OCI-LY3 (cell line): ENCODE measurements around the gene C9orf153.
"Not testable (repeated sequence)": the region's sequence is repeated elsewhere in the genome, so short reads cannot be mapped to it uniquely, and the experiment has no call there.

Source experiments
- H2AFZ ChIP-seq: fragments of 200-600, 300-600 bp; shearing (Covaris generic); 2 replicates; pipeline ENCODE4 v1.6.0; 2014; ENCODE audit warnings: antibody characterized with exemption, low read depth, low read length
- H3K27ac ChIP-seq: fragments of 200-600, 300-600 bp; sonication (generic); 2 replicates; pipeline ENCODE4 v1.5.1; 2014; ENCODE audit warnings: mild to moderate bottlenecking, low read length, moderate library complexity, mixed read lengths
- H3K27me3 ChIP-seq: fragments of 200-600, 300-600 bp; sonication (generic); 2 replicates; pipeline ENCODE4 v1.6.1; 2014; ENCODE audit warnings: low read depth, low read length, mixed read lengths
- H3K36me3 ChIP-seq: fragments of 200-600, 300-600 bp; sonication (generic); replicated peaks from 2 replicates; pipeline ENCODE3; 2014; ENCODE audit warnings: low read depth, low read length, mixed read lengths
- H3K4me1 ChIP-seq: fragments of 300-600, 200-600 bp; sonication (generic); 2 replicates; pipeline ENCODE4 v1.6.1; 2014; ENCODE audit warnings: low read length, mixed read lengths
- H3K4me2 ChIP-seq: fragments of 200-600, 300-600 bp; sonication (generic); 2 replicates; pipeline ENCODE4 v1.6.1; 2014; ENCODE audit warnings: low read length, mixed read lengths
- H3K4me3 ChIP-seq: fragments of 300-600, 200-600 bp; sonication (generic); 2 replicates; pipeline ENCODE4 v1.5.1; 2014; ENCODE audit warnings: antibody characterized with exemption, mild to moderate bottlenecking, low read length, moderate library complexity
- H3K79me2 ChIP-seq: fragments of 300-600, 200-600 bp; shearing (Covaris generic); 2 replicates; pipeline ENCODE4 v1.6.1; 2014; ENCODE audit warnings: mild to moderate bottlenecking, low read length, mixed read lengths
- H3K9ac ChIP-seq: fragments of 300-600, 200-600 bp; shearing (Covaris generic); 2 replicates; pipeline ENCODE4 v1.6.0; 2014; ENCODE audit warnings: mild to moderate bottlenecking, low read length, moderate library complexity
- H3K9me3 ChIP-seq: fragments of 200-600, 300-600 bp; shearing (Covaris generic); 2 replicates; pipeline ENCODE4 v1.6.1; 2014; ENCODE audit warnings: low read length, mixed read lengths; ENCODE audit not compliant: insufficient read depth
- H4K20me1 ChIP-seq: fragments of 200-600, 300-600 bp; sonication (generic); 2 replicates; pipeline ENCODE4 v1.6.1; 2016; ENCODE audit warnings: low read length, mixed read lengths; ENCODE audit not compliant: insufficient read depth
- EZH2phosphoT487 ChIP-seq: fragments of 200-600 bp; shearing (Covaris generic); IDR thresholded peaks from 2 replicates; pipeline ENCODE4 v1.6.1; 2018; ENCODE audit warnings: antibody characterized with exemption, mixed run types, low read depth
- TF ChIP-seq, protein P1 (sequence below): fragments of 200-600, 300-600 bp; sonication (generic); IDR thresholded peaks from 2 replicates; pipeline ENCODE4 v1.5.1; 2014; ENCODE audit warnings: antibody characterized with exemption, low read length, low read depth

The C9orf153 gene

GRCh38 chr9:86201474-86202337, 57.8 kb downstream of the C9orf153 start:
- no peak overlapping the region for H3K9ac ChIP-seq
- peaks cover 12% of the 10 kb centered on the region for H3K4me1 ChIP-seq
- H2AFZ ChIP-seq: no peak overlapping the region
- H3K9me3 ChIP-seq: no peaks in the 10 kb centered on the region
- 0 out of 2 replicates have a peak, but pooled peaks cover 3% of the 10 kb centered on the region for H4K20me1 ChIP-seq
- no peak for TF ChIP-seq EZH2phosphoT487
- TF ChIP-seq, protein P1, sequence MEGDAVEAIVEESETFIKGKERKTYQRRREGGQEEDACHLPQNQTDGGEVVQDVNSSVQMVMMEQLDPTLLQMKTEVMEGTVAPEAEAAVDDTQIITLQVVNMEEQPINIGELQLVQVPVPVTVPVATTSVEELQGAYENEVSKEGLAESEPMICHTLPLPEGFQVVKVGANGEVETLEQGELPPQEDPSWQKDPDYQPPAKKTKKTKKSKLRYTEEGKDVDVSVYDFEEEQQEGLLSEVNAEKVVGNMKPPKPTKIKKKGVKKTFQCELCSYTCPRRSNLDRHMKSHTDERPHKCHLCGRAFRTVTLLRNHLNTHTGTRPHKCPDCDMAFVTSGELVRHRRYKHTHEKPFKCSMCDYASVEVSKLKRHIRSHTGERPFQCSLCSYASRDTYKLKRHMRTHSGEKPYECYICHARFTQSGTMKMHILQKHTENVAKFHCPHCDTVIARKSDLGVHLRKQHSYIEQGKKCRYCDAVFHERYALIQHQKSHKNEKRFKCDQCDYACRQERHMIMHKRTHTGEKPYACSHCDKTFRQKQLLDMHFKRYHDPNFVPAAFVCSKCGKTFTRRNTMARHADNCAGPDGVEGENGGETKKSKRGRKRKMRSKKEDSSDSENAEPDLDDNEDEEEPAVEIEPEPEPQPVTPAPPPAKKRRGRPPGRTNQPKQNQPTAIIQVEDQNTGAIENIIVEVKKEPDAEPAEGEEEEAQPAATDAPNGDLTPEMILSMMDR: no peak
- no peak overlapping the region for H3K4me3 ChIP-seq
- peaks cover 37% of the 10 kb centered on the region for H3K27me3 ChIP-seq
- no peaks in the 10 kb centered on the region for H3K36me3 ChIP-seq
- H3K27ac ChIP-seq: no peak overlapping the region
- H3K4me2 ChIP-seq: peak overlapping the region; percentile 75; the same call in 1 of the 2 replicates
- no peaks in the 10 kb centered on the region for H3K79me2 ChIP-seq

- Histone ChIP-seq H2AFZ (no peak overlapping the region), H3K27ac (no peak overlapping the region), H3K79me2 (no peaks in the 10 kb centered on the region), H3K27me3 (peaks cover 37% of the 10 kb centered on the region), H3K36me3 (no peaks in the 10 kb centered on the region), H3K4me1 (peaks cover 12% of the 10 kb centered on the region), H4K20me1 (0 out of 2 replicates have a peak, but pooled peaks cover 3% of the 10 kb centered on the region), H3K9me3 (no peaks in the 10 kb centered on the region), H3K4me3 (peak overlapping the region; percentile 27), H3K9ac (no peak overlapping the region), H3K4me2 (peak overlapping the region; percentile 75)
- TF ChIP-seq, protein P1: no peak
- no peak for TF ChIP-seq EZH2phosphoT487
These were observed 58.8 kb downstream of the C9orf153 start for GRCh38 chr9:86200599-86201162.

- no peak overlapping the region for H3K4me3 ChIP-seq
- H3K4me2 ChIP-seq: no peak overlapping the region
- H3K9ac ChIP-seq: no peak overlapping the region
- no peak for TF ChIP-seq EZH2phosphoT487
- TF ChIP-seq, protein P1: no peak
- H2AFZ ChIP-seq: no peak overlapping the region
- no peaks in the 10 kb centered on the region for H3K36me3 ChIP-seq
- H3K27me3 ChIP-seq: peaks cover 7% of the 10 kb centered on the region; the same call in 1 of the 2 replicates
- H3K27ac ChIP-seq: no peak overlapping the region
- H3K9me3 ChIP-seq: no peaks in the 10 kb centered on the region
- H3K4me1 ChIP-seq: no peaks in the 10 kb centered on the region
- H4K20me1 ChIP-seq: no peaks in the 10 kb centered on the region
- H3K79me2 ChIP-seq: no peaks in the 10 kb centered on the region
These were observed 66.4 kb downstream of the C9orf153 start for GRCh38 chr9:86193088-86193487.

- H3K9ac ChIP-seq, H4K20me1 ChIP-seq, H3K4me3 ChIP-seq, H3K36me3 ChIP-seq, H3K9me3 ChIP-seq, H3K4me1 ChIP-seq, H3K27ac ChIP-seq, H2AFZ ChIP-seq, H3K79me2 ChIP-seq, H3K27me3 ChIP-seq, H3K4me2 ChIP-seq: not testable (repeated sequence)
These were observed 68.8 kb downstream of the C9orf153 start for GRCh38 chr9:86190700-86191099.
